HepG2 (cell line): ENCODE results near the gene IQSEC1. TPM values are rescaled to one million over a fixed set of nuclear protein-coding genes. Genes with fewer than 3 reads are reported as not detected.

ENCODE experiments used
- AGO2 ChIP-seq: fragments of 200-400 bp; formaldehyde crosslinking; optimal IDR thresholded peaks from 2 replicates; pipeline ENCODE3; 2017; ENCODE audit warnings: mild to moderate bottlenecking, low read depth, low read length, moderate library complexity
- CCAR2 ChIP-seq: fragments of 200-400 bp; formaldehyde crosslinking; optimal IDR thresholded peaks from 2 replicates; pipeline ENCODE3; 2018; ENCODE audit warnings: low read depth, mild to moderate bottlenecking, low read length, moderate library complexity
- CERS6 ChIP-seq: sonication (generic); formaldehyde crosslinking; IDR thresholded peaks from 2 replicates; pipeline ENCODE4 v1.5.0; 2020; ENCODE audit warnings: missing genetic modification reagents
- CHCHD3 ChIP-seq: sonication (generic); formaldehyde crosslinking; IDR thresholded peaks from 2 replicates; pipeline ENCODE4 v1.8.0; 2022; ENCODE audit warnings: mild to moderate bottlenecking, missing genetic modification reagents, moderate library complexity
- DZIP1 ChIP-seq: sonication (generic); formaldehyde crosslinking; IDR thresholded peaks from 2 replicates; pipeline ENCODE4 v1.5.0; 2020; ENCODE audit warnings: mild to moderate bottlenecking, missing genetic modification reagents
- HNRNPL ChIP-seq: fragments of 200-400 bp; formaldehyde crosslinking; IDR thresholded peaks from 2 replicates; pipeline ENCODE4 v1.6.1; 2017; ENCODE audit warnings: mild to moderate bottlenecking, low read depth, low read length
- MLX ChIP-seq: IDR thresholded peaks from 2 replicates; pipeline ENCODE4 v1.6.1; 2016
- NPAS2 ChIP-seq: sonication (generic); formaldehyde crosslinking; IDR thresholded peaks from 2 replicates; pipeline ENCODE4 v1.8.0; 2022; ENCODE audit warnings: mild to moderate bottlenecking, missing genetic modification reagents, borderline replicate concordance
- RBM39 ChIP-seq: fragments of 200-400 bp; formaldehyde crosslinking; IDR thresholded peaks from one replicate; pipeline ENCODE4 v1.6.1; 2018; ENCODE audit warnings: antibody characterized with exemption, mild to moderate bottlenecking, low read depth, low read length; ENCODE audit not compliant: poor library complexity, severe bottlenecking
- RFX3 ChIP-seq: IDR thresholded peaks from 2 replicates; pipeline ENCODE4 v1.6.1; 2016; ENCODE audit warnings: missing biosample characterization, missing genetic modification reagents
- SMC3 ChIP-seq: IDR thresholded peaks from 2 replicates; pipeline ENCODE4 v1.6.1; 2011; ENCODE audit warnings: low read length, improper control_type of control experiment
- THAP9 ChIP-seq: sonication (generic); formaldehyde crosslinking; IDR thresholded peaks from 2 replicates; pipeline ENCODE4; 2020; ENCODE audit warnings: missing genetic modification reagents, mild to moderate bottlenecking, borderline replicate concordance
- ZNF138 ChIP-seq: sonication (generic); formaldehyde crosslinking; IDR thresholded peaks from 2 replicates; pipeline ENCODE4 v1.5.0; 2020; ENCODE audit warnings: mild to moderate bottlenecking, low read depth, missing genetic modification reagents
- ZNF343 ChIP-seq: sonication (generic); formaldehyde crosslinking; IDR thresholded peaks from 2 replicates; pipeline ENCODE4 v1.4.0; 2020; ENCODE audit warnings: mild to moderate bottlenecking, missing genetic modification reagents
- ZNF414 ChIP-seq: sonication (generic); formaldehyde crosslinking; IDR thresholded peaks from 2 replicates; pipeline ENCODE4 v1.5.0; 2020; ENCODE audit warnings: missing genetic modification reagents
- ZNF597 ChIP-seq: sonication (generic); formaldehyde crosslinking; IDR thresholded peaks from 2 replicates; pipeline ENCODE4 v1.5.0; 2020; ENCODE audit warnings: missing genetic modification reagents
- ZNF740 ChIP-seq: sonication (generic); formaldehyde crosslinking; IDR thresholded peaks from 2 replicates; pipeline ENCODE4 v1.4.0; 2020; ENCODE audit warnings: missing genetic modification reagents
- polyA plus RNA-seq, 8 experiments: library from polyadenylated mRNA; depleted of rRNA in 3 of 8; stranded (reverse) in 7 of 8; unstranded in 1 of 8; fragments of >200 nt; fragmentation: Illumina TruSeq in 4 of 8; extraction: Trizol in 4 of 8; gene quantifications; 2 replicates each; pipeline versions ENCODE4 v1.2.1 to v1.2.3, GENCODE V29; 2011 to 2016; ENCODE audit warnings: low read depth in 4 of 8, missing spikeins in 1 of 8, mixed read lengths in 1 of 8; ENCODE audit not compliant: insufficient read depth in 1 of 8
- total RNA-seq, 5 experiments: library from RNA; depleted of rRNA; stranded (reverse); fragments of >200 nt; fragmentation: Illumina TruSeq; extraction: Trizol; gene quantifications; 2 replicates each; pipeline ENCODE4 v1.2.3, GENCODE V29; 2016; ENCODE audit warnings: low read depth in 1 of 5

IQSEC1 gene
- total and polyA plus RNA-seq, 2 of the 13 experiments (the other 11 are each of a cell fraction or from before 2014, with no cell fraction given): 17.4 to 20.2 TPM

GRCh38 chr3:12992629-12993516 is 80.4 kb downstream of the IQSEC1 start (continued):
- TF ChIP-seq MLX (CRISPR knock-in tag): 0 out of 2 replicates have a peak, but pooled peaks have one; percentile 33
- TF ChIP-seq ZNF414: no peak
- no peak for TF ChIP-seq CCAR2
- no peak for TF ChIP-seq RFX3 (CRISPR knock-in tag)
- 0 out of 2 replicates have a peak, but pooled peaks have one; percentile 31 for TF ChIP-seq ZNF740 (CRISPR knock-in tag)
- TF ChIP-seq CERS6: no peak
- TF ChIP-seq NPAS2 (CRISPR knock-in tag): no peak
- TF ChIP-seq ZNF138: no peak
- TF ChIP-seq THAP9: no peak
- no peak for TF ChIP-seq HNRNPL
- no peak for TF ChIP-seq ZNF597
- peak; percentile 14 for TF ChIP-seq AGO2
- TF ChIP-seq ZNF343 (CRISPR knock-in tag): no peak
- no peak for TF ChIP-seq DZIP1 (CRISPR knock-in tag)
- no peak for TF ChIP-seq SMC3
- no peak for TF ChIP-seq RBM39
- no peak for TF ChIP-seq CHCHD3 (CRISPR knock-in tag)
